GM21737 (cell line): ENCODE data around the gene ZNF474.

Experiments
- ATAC-seq: cut with Tn5 transposase; IDR thresholded peaks from one replicate; pipeline ENCODE4 v1.9.1; 2021; ENCODE audit warnings: mild to moderate bottlenecking, moderate library complexity; ENCODE audit not compliant: unreplicated experiment

Gene ZNF474

GRCh38 chr5:122152266-122152900 lies 23.0 kb downstream of the ZNF474 start:
- no peak for ATAC-seq

DNA sequence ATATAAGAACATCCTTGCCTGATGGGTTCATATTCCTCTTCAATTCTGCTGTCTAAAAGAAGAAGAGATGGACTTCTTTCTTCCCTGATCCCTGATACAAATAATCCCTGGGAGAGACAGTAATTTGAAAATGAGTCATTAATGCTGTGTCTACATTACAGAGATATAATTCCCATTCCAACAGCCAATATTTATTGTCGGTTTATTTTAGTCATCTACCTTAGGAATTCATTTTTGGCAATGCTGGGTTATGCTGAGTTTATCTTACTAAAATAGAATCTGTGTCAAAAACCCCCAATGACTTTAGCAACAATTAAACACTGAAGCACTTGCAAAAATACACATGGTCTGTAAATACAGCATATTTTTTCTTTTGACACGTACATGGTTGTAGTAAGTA lies 23.9 kb downstream of the ZNF474 start:
- ATAC-seq = no peak

- no peak for ATAC-seq
Measured at GRCh38 chr5:122153774-122154173, 24.4 kb downstream of the ZNF474 start.

DNA sequence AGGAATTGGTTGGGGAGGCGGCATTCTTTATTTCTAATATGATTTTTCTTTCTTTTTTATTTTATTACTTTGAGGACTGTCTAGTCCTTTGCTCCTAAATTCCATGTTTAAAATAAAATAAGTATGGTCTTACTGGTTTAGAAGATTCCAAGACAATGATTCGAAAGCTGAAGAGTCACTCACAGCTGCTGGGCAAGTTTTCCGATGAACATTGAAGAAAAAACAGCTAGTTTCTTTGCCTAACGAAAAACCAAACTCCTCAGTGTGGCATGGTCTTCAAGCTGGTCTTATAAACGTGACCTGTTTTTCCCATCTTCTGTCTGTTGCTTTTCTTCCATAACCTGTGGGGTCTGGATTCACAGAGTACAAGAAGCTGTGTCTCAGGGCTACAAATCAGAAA lies 25.1 kb downstream of the ZNF474 start:
- no peak for ATAC-seq

GRCh38 chr5:122154910-122155309 lies 25.6 kb downstream of the ZNF474 start:
- no peak for ATAC-seq

DNA sequence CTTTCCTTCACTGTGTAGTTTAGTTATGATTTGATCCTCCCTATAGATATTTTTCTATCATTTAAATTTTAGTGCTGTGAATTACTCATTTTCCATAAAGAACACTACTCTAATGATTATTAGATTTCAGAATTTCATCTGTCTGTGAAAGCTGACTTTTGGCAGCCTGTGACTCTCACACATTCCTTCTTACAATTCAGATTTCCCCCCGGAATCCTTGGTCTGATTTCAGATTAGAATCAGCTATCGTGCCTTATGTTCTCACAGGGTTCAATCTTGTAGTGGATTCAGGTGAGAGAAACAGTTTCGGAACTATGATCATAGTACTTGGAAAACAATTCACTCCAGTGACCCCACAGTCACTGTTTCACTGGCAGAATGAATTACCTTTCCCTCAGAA lies 26.2 kb downstream of the ZNF474 start:
- no peak for ATAC-seq

- no peak for ATAC-seq
Measured at GRCh38 chr5:122156724-122157325, 27.5 kb downstream of the ZNF474 start.

DNA sequence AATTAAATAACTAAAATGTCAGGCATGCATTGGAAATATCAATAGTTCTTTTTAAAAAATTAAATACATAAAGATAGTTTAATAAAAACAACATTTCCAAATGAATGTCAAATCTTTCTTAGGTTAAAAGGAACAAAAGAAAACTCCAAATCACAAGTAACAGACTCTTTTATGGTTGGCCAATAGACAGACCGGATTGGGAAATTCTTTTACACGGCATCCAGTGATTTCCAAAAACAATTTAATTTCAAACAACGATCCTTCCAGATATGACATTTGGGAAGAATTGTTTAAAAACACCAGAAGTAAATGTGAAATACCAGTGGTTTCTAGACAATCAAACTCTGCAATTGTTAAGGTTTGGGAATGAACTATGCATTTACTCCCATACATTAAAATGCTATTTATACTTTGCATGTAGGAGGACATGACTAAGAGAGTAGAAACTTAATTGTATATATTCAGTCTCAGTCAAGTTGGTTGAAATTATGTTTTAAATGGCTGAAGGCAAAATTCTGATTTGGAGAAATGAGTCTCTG lies 32.8 kb downstream of the ZNF474 start:
- ATAC-seq = no peak

DNA sequence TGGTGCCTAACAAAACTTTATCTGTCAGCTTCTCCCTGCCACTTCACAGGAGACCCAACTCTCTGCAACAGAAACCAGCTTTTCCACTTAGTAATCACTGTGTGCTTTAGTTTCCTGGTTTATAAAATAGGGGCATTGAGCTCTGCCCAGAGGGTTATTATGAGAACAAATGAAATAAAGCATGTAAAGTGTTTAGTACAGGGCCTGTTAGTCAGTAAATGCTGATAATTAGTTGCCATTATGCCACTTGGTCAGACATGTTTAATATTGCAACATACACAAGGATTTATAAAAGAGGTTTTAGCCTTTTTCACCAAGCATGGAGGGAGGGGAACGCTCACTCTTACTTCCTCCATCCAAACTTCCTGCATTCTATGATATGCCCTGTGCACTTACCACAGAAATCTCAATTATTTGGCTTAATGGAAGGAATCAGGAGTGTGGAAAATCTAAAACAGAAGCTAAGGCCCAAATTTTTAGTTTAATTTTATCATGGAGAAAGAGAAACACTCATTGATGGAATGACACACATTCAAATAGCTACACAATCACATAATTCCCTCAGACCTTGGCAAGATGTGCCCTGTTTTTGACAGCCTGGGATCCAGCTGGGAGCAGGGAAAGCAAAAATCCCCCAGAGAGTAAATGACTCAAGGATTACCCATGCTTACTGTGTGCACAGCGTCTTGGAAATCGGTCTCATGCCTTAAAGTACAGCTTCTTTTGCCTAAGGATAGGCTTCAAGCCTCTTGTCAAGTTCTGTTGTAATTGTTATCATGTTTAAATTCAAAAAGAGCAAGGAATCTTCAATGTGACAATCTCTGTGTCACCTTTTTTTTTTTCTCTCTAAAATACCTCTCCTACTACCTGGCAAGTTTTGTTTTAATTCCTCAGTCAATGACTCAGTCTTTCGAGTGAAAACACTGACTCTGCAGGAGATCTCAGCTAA lies 34.0 kb downstream of the ZNF474 start:
- no peak for ATAC-seq

DNA sequence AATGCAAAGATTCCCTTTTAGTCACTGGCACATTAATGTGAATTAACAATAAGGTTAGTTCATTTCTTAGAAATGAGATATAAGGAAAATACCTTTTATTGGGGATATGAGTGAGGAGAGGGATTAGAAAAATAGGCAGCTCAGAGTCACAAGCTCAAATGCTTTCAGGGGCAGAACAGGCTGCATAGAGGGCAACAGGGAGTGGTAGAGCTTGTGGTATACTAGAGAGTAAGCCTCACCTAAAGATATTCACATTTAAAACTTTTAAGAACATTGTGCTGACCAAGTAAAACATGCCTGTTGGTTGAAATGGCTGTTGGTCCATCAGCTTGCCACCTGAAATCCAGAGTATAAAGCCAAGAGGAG lies 34.7 kb downstream of the ZNF474 start:
- ATAC-seq = no peak

DNA sequence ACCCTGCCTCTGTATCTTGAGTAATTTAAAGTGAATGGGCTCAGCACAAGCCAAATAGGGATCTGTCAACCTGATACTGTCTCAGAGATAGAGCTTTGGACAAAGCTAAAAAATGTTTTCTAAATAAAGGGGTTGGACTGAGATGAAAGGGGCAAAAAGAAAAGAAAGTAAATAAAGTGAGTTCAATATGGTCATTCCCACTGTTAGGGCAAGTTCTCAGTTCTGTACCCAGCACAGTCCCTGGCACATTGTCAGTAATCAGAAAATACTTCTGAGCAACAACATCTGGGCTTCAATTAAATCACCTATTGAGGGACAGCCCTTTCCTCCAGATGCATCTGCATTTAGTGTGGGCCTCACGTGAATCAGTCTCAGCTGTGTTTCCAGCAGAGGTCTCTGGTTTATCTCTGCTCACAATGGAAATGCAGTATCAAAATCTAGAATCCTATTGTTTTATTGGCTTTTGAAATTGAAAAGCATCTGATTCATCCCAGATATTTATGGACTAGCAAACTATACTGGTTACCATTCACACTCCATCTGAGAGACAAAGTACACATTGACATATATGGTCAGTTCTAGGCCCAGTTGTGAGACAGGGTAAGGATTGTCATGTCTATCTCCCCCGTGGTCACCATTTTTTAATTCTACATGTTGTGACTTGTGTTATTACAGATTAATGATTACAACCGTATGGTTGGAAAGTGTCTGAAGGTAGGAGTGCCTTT lies 35.6 kb downstream of the ZNF474 start:
- no peak for ATAC-seq

DNA sequence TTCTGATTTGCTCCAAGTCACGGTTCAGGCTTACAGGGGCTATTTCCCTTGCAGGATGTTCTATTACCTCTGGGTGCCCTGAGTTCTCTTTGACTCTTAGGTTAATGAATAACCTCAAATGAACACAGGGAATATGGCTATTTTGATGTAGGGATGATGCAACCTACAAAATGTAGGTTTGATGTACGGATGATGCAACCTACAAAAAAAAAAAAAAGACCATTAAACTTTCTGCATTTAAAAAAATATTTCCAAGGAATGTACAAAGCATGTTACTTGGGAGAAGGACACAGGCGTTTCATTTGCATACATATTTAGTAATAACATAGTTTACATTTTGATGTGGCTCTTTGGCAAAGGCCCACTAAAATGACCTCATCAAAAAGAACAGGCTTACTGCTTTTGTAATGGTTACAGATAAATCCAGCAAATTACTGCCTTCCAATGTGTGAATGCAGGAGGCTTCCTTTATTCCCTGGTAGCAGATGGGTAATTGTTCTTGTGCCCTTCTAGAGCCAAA lies 36.3 kb downstream of the ZNF474 start:
- ATAC-seq = no peak

DNA sequence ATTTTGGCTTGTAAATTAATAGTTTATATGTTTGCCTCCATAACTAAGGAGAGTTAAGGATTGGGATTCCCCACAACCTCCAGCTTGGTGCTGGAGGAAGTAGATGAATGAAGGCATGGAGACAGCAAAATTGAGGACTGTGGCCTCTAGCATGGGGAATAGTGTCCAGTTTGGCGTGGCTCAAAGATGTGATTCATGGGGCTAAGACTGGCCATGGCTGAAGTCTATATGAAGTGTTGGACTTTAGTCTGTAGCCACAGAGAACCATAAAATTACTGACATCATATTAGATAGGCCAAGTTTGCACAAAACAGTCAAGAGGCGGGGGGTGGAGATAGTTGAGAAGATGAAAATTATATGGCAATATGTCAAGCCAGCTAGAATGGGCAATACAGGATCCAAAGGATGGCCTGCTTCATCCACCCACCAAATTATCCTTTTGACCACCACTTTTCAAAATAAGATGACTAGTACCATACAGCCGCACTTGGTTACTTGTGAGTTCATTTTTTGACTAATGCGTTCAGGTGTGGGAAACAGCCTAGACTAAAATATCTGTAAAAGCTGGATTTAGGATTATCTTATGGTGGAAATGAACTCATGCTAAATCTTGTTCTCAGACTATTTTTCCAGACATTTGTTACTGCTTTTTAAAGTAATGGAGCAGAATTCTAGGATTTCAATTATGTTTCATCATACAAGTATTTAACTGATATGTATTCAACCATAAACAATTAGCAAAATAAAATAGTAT lies 40.2 kb downstream of the ZNF474 start:
- no peak for ATAC-seq

GRCh38 chr5:122170620-122171019 lies 41.3 kb downstream of the ZNF474 start:
- no peak for ATAC-seq

DNA sequence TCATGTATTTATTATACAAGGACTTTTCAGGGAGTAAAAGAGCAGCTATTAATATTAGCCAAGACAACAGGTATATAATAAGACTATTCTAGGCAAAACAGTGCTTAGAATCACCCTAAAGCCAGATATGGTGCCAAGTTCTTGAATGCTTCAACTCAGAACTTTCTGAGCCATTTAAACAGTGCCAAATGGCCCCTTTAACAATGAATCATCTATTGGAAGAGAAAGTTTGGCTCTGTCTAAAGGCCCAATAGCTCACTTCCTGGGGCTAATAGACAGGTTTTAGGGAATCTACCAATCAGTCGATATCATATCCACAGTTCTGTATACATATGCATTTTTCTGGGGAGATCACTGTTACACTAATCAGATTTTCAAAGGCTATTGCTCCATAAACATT lies 42.9 kb downstream of the ZNF474 start:
- ATAC-seq = no peak

- ATAC-seq = no peak
Measured at GRCh38 chr5:122173474-122174415, 44.4 kb downstream of the ZNF474 start.

DNA sequence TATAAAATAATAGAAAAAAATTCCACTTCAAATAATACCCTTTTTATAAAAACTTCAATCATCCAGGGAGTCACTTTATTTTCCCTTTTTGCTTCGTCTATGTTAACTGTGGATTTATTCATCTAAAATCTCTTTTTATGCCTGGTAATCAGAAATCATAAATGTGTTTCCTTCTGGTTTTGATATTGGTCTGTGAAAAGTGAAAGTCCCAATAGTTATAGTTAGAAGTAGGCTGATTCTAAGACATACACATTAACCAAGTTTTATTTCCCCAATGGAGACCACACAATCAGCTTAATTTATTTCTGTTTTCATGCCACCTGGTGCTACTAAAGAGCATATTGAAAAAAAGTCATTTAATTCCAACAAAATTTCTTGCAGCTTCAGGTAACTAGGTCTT lies 45.7 kb downstream of the ZNF474 start:
- no peak for ATAC-seq

GRCh38 chr5:122175852-122176251 lies 46.5 kb downstream of the ZNF474 start:
- ATAC-seq = no peak

DNA sequence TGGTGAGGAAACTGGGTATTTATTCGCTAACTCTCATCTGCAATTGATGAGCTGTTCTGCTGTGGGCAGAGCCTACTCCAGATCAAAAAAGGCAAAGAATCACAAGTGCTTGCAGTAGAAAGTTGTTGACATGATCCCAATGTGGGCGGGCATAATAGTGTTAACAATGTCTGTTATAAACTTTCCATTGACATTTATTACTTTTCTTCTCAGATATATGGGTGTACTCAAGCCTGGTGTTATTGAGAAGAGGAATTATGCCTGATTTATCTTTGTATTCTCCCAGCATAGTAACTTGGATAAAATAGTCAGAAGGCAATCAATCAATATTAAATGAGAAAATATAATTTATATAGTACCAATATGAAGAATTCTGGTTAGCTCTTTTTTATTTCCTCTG lies 47.8 kb downstream of the ZNF474 start:
- ATAC-seq = no peak
